ENCODE results near the gene SNX22. TPM values are rescaled to one million over a fixed set of nuclear protein-coding genes. Genes with fewer than 3 reads are reported as not detected.

The SNX22 gene
- total RNA-seq, 2 experiments from 2014 or later = 0.14 to 0.19 TPM

DNA sequence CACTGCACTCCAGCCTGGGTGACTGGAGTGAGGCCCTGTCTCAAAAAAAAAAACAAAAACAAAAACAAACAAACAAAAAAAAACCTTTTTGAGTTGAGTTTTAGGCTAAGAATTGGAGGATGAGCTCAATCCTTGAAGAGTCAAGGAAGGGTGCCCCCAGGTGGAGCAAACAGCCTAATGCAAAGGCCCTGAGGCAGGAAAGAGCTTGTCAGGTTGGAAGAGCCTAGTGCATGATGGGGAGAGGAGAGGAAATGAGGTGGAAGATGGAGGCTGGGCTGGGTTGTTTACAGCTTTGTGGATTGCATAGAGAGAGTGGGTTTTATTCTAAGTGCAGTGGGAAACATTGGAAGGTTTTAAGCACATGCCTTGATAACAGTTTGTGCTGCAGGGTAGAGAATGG lies 2.1 kb upstream of the SNX22 start:
- peaks cover 36% of the 10 kb centered on the region for H3K4me1 ChIP-seq (ENCODE audit: insufficient read depth, low read length)
- H3K27me3 Mint-ChIP-seq = peaks cover 30% of the 10 kb centered on the region
- ATAC-seq (ENCODE audit: poor library complexity) (no peak), DNase-seq (no peak)
- peaks cover 32% of the 10 kb centered on the region for H3K4me1 Mint-ChIP-seq (ENCODE audit: low read depth)
- no peak overlapping the region for H3K27ac Mint-ChIP-seq
- ChIA-PET CTCF (interaction anchor here (1.2 kb wide), 1 partner anchor 14 kb away, joined by 4 read pairs; the partner anchor contains the start of gene PPIB), POLR2A (interaction anchor here (0.7 to 2.1 kb wide), 4 partner anchors 12 to 1720 kb away, joined by 3 to 10 read pairs (median 6); partner anchors contain the start of genes CIAO2A, PPIB and RAB11A)
- peaks cover 23% of the 10 kb centered on the region for H3K36me3 Mint-ChIP-seq (ENCODE audit: low read depth)
- peaks cover 18% of the 10 kb centered on the region in 2 experiments for H3K27me3 ChIP-seq (ENCODE audit: control insufficient read depth in 1 of 2, insufficient read depth in 2 of 2, low read length in 2 of 2)
- H3K9me3 Mint-ChIP-seq = no peaks in the 10 kb centered on the region
- intact Hi-C loops (cut with DNase I, micrococcal nuclease) = no loop called here
- no peak overlapping the region for H3K27ac ChIP-seq (ENCODE audit: low read depth in 1 of 2, low read length in 2 of 2)
- H3K36me3 ChIP-seq (ENCODE audit: insufficient read depth, low read length) = peaks cover 16% of the 10 kb centered on the region
- no peaks in the 10 kb centered on the region for H3K9me3 ChIP-seq (ENCODE audit: control insufficient read depth in 1 of 2, insufficient read depth in 1 of 2, low read length in 2 of 2)
- no peak overlapping the region for H3K4me3 ChIP-seq (ENCODE audit: low read length)
- H3K4me3 Mint-ChIP-seq = peak overlapping the region; percentile 26
- TF ChIP-seq, protein P1, sequence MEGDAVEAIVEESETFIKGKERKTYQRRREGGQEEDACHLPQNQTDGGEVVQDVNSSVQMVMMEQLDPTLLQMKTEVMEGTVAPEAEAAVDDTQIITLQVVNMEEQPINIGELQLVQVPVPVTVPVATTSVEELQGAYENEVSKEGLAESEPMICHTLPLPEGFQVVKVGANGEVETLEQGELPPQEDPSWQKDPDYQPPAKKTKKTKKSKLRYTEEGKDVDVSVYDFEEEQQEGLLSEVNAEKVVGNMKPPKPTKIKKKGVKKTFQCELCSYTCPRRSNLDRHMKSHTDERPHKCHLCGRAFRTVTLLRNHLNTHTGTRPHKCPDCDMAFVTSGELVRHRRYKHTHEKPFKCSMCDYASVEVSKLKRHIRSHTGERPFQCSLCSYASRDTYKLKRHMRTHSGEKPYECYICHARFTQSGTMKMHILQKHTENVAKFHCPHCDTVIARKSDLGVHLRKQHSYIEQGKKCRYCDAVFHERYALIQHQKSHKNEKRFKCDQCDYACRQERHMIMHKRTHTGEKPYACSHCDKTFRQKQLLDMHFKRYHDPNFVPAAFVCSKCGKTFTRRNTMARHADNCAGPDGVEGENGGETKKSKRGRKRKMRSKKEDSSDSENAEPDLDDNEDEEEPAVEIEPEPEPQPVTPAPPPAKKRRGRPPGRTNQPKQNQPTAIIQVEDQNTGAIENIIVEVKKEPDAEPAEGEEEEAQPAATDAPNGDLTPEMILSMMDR (IDR thresholded peaks at IDR 0.05) = no peak

DNA sequence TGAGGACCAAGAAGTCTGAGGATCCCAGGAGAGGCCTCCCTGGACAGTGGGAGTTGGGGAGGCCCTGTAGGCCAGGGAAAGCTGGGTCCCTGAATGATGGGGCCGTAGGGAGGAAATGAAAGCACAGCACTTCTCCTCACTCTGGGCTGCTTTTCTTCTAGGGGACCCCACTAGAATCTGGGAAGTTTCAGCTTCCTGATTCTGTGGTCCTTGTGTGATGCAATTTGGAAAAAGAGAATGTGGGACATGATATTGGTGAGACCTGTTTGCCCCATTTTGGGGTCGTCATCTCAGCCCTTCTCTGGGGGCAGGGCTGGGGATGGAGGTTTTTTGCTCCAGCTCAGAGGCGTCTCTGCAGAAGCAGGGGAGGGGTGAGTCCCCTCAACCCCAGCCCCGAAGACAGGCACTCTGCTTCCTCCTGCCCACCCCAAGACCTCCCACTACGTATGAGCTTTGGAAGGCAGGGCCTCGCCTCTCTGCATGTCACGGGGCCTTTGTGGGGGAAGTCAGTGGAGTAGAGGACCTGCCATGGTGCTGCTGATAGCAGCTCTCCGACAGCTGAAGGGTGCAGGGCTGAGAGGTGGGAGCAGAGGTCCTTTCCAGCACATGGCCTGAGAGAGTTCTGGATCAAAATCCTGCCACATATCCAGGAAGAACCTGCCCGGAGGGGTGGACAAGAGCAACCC lies 1.5 kb upstream of the SNX22 start:
- peaks cover 36% of the 10 kb centered on the region for H3K4me1 ChIP-seq (ENCODE audit: insufficient read depth, low read length)
- Mint-ChIP-seq H3K4me1 (ENCODE audit: low read depth) (peaks cover 32% of the 10 kb centered on the region), H3K27me3 (peaks cover 30% of the 10 kb centered on the region), H3K4me3 (peak overlapping the region; percentile 56), H3K9me3 (no peaks in the 10 kb centered on the region), H3K27ac (no peak overlapping the region), H3K36me3 (ENCODE audit: low read depth) (peaks cover 20% of the 10 kb centered on the region)
- ChIA-PET CTCF (no interaction called here), POLR2A (interaction anchor here (0.7 to 2.1 kb wide), 4 partner anchors 13 to 1719 kb away, joined by 3 to 10 read pairs (median 6); partner anchors contain the start of genes CIAO2A, PPIB and RAB11A)
- DNase-seq (no peak), ATAC-seq (ENCODE audit: poor library complexity) (no peak)
- H3K4me3 ChIP-seq (ENCODE audit: low read length) = no peak overlapping the region
- H3K27me3 ChIP-seq (ENCODE audit: control insufficient read depth in 1 of 2, insufficient read depth in 2 of 2, low read length in 2 of 2) = peaks cover 18% of the 10 kb centered on the region in 2 experiments
- no peak overlapping the region for H3K27ac ChIP-seq (ENCODE audit: low read depth in 1 of 2, low read length in 2 of 2)
- intact Hi-C loops (cut with DNase I, micrococcal nuclease) = loop anchor here in 1 of 2 experiments (5.0 kb wide), 1 partner anchor 53 kb away; the partner anchor contains the start of gene SNX1
- no peaks in the 10 kb centered on the region for H3K9me3 ChIP-seq (ENCODE audit: control insufficient read depth in 1 of 2, insufficient read depth in 1 of 2, low read length in 2 of 2)
- TF ChIP-seq, protein P1 (IDR thresholded peaks at IDR 0.05) = no peak
- peaks cover 11% of the 10 kb centered on the region for H3K36me3 ChIP-seq (ENCODE audit: insufficient read depth, low read length)

DNA sequence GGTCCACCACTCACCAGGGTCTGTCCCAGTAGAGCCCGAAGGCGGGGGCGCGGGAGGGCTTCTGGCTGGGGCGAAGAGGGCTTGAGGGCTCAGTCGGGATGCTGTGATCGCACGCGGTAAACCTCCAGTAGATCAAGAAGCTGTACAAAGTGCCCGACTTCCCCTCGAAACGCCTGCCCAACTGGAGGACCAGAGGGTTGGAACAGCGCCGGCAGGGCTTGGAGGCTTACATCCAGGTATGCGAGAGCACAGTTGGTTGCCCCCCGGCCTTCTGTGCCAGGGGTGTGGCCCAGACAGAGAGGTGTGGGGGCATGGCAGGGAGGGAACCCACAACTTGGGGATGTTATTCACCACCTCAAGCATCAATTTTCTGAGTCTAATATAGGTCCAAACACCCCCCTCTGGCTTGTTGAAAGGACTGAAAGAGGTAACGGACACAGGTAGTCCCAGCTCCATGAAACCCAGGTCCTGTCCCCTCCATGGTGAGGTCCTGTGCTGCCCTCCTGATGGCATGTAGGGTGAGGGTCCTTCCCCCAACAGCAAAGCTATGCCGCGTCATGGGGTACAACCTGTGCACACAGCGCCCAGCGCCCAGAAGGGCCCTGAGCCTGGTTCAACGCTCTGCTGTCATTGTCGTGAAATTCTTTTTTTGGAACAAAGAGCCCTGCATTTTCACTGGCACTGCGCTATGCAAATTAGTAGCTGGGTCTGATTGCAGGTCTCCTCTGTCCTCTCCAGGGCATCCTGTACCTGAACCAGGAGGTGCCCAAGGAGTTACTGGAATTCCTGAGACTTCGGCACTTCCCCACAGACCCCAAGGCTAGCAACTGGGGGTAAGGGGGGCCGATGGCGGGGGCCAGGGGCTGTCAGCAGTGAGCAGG lies 1.2 kb downstream of the SNX22 start:
- Histone ChIP-seq H3K27ac (ENCODE audit: low read depth in 1 of 2, low read length in 2 of 2) (no peak overlapping the region), H3K9me3 (ENCODE audit: control insufficient read depth in 1 of 2, insufficient read depth in 1 of 2, low read length in 2 of 2) (no peaks in the 10 kb centered on the region), H3K27me3 (ENCODE audit: control insufficient read depth in 1 of 2, insufficient read depth in 2 of 2, low read length in 2 of 2) (peaks cover 18% of the 10 kb centered on the region in 2 experiments), H3K4me3 (ENCODE audit: low read length) (peak overlapping the region; percentile 25), H3K4me1 (ENCODE audit: insufficient read depth, low read length) (peaks cover 36% of the 10 kb centered on the region), H3K36me3 (ENCODE audit: insufficient read depth, low read length) (peaks cover 37% of the 10 kb centered on the region)
- Mint-ChIP-seq H3K36me3 (ENCODE audit: low read depth) (peaks cover 41% of the 10 kb centered on the region), H3K27ac (no peak overlapping the region), H3K27me3 (peaks cover 30% of the 10 kb centered on the region), H3K4me3 (peak overlapping the region; percentile 63), H3K4me1 (ENCODE audit: low read depth) (peaks cover 33% of the 10 kb centered on the region), H3K9me3 (no peaks in the 10 kb centered on the region)
- TF ChIP-seq, protein P1 (IDR thresholded peaks at IDR 0.05) = no peak
- DNase-seq (peak in 2 of 14 experiments; percentile 24 to 46), ATAC-seq (ENCODE audit: poor library complexity) (no peak)
- intact Hi-C loops (cut with DNase I, micrococcal nuclease) = loop anchor here in 1 of 2 experiments (5.0 kb wide), 1 partner anchor 55 kb away; the partner anchor contains the start of gene SNX1
- ChIA-PET POLR2A (interaction anchor here (0.6 to 2.9 kb wide), 8 partner anchors 8 to 235 kb away, joined by 3 to 48 read pairs (median 4); partner anchors contain the start of genes CIAO2A, PPIB, SNX1 and TRIP4), CTCF (interaction anchor here (0.5 to 2.7 kb wide), 20 partner anchors 8 to 1109 kb away, joined by 3 to 26 read pairs (median 4); partner anchors contain the start of genes CIAO2A and PPIB)

Data from CD4-positive, alpha-beta T cell (primary cell).